GM23338 (cell line): ENCODE data around the gene IGSF10. TPM values are rescaled to one million over a fixed set of nuclear protein-coding genes. Genes with fewer than 3 reads are reported as not detected.

ENCODE experiments used
- CREB1 ChIP-seq: fragments of 250-450 bp; sonication (Bioruptor Pico); IDR thresholded peaks from 2 replicates; pipeline ENCODE4 v1.5.0; 2020; ENCODE audit warnings: low read depth, mild to moderate bottlenecking, moderate library complexity
- ETS1 ChIP-seq: IDR thresholded peaks from 2 replicates; pipeline ENCODE4 v1.6.1; 2016; ENCODE audit warnings: antibody characterized with exemption
- EZH2 ChIP-seq: fragments of 200-600 bp; sonication (generic); IDR thresholded peaks from one replicate; pipeline ENCODE4 v1.8.0; 2017; ENCODE audit warnings: antibody characterized with exemption, mild to moderate bottlenecking, low read depth; ENCODE audit not compliant: unreplicated experiment
- REST ChIP-seq: IDR thresholded peaks from one replicate; pipeline ENCODE4 v1.6.1; 2018; ENCODE audit warnings: antibody characterized with exemption; ENCODE audit not compliant: unreplicated experiment
- polyA plus RNA-seq: library from polyadenylated mRNA; unstranded; fragments of >200 nt; fragmentation: Nextera tagmentation; extraction: Ambion mirVana; gene quantifications from 2 replicates; pipeline ENCODE4 v1.2.1, GENCODE V29; 2016
- total RNA-seq: library from RNA; depleted of rRNA; stranded (reverse); fragments of >200 nt; shearing (Covaris generic); gene quantifications from 2 replicates; pipeline ENCODE4 v1.2.3, GENCODE V29; 2014
- TF ChIP-seq, protein P1 (sequence below): fragments of 250-450 bp; sonication (Bioruptor Pico); IDR thresholded peaks from 2 replicates; pipeline ENCODE4 v1.5.0; 2020; ENCODE audit warnings: mild to moderate bottlenecking, moderate library complexity

The IGSF10 gene
- total and polyA plus RNA-seq, 2 experiments from 2014 or later = 0.50 to 0.94 TPM

- TF ChIP-seq REST = no peak
- no peak for TF ChIP-seq EZH2
- TF ChIP-seq CREB1 = no peak
- TF ChIP-seq ETS1 = no peak
- TF ChIP-seq, protein P1, sequence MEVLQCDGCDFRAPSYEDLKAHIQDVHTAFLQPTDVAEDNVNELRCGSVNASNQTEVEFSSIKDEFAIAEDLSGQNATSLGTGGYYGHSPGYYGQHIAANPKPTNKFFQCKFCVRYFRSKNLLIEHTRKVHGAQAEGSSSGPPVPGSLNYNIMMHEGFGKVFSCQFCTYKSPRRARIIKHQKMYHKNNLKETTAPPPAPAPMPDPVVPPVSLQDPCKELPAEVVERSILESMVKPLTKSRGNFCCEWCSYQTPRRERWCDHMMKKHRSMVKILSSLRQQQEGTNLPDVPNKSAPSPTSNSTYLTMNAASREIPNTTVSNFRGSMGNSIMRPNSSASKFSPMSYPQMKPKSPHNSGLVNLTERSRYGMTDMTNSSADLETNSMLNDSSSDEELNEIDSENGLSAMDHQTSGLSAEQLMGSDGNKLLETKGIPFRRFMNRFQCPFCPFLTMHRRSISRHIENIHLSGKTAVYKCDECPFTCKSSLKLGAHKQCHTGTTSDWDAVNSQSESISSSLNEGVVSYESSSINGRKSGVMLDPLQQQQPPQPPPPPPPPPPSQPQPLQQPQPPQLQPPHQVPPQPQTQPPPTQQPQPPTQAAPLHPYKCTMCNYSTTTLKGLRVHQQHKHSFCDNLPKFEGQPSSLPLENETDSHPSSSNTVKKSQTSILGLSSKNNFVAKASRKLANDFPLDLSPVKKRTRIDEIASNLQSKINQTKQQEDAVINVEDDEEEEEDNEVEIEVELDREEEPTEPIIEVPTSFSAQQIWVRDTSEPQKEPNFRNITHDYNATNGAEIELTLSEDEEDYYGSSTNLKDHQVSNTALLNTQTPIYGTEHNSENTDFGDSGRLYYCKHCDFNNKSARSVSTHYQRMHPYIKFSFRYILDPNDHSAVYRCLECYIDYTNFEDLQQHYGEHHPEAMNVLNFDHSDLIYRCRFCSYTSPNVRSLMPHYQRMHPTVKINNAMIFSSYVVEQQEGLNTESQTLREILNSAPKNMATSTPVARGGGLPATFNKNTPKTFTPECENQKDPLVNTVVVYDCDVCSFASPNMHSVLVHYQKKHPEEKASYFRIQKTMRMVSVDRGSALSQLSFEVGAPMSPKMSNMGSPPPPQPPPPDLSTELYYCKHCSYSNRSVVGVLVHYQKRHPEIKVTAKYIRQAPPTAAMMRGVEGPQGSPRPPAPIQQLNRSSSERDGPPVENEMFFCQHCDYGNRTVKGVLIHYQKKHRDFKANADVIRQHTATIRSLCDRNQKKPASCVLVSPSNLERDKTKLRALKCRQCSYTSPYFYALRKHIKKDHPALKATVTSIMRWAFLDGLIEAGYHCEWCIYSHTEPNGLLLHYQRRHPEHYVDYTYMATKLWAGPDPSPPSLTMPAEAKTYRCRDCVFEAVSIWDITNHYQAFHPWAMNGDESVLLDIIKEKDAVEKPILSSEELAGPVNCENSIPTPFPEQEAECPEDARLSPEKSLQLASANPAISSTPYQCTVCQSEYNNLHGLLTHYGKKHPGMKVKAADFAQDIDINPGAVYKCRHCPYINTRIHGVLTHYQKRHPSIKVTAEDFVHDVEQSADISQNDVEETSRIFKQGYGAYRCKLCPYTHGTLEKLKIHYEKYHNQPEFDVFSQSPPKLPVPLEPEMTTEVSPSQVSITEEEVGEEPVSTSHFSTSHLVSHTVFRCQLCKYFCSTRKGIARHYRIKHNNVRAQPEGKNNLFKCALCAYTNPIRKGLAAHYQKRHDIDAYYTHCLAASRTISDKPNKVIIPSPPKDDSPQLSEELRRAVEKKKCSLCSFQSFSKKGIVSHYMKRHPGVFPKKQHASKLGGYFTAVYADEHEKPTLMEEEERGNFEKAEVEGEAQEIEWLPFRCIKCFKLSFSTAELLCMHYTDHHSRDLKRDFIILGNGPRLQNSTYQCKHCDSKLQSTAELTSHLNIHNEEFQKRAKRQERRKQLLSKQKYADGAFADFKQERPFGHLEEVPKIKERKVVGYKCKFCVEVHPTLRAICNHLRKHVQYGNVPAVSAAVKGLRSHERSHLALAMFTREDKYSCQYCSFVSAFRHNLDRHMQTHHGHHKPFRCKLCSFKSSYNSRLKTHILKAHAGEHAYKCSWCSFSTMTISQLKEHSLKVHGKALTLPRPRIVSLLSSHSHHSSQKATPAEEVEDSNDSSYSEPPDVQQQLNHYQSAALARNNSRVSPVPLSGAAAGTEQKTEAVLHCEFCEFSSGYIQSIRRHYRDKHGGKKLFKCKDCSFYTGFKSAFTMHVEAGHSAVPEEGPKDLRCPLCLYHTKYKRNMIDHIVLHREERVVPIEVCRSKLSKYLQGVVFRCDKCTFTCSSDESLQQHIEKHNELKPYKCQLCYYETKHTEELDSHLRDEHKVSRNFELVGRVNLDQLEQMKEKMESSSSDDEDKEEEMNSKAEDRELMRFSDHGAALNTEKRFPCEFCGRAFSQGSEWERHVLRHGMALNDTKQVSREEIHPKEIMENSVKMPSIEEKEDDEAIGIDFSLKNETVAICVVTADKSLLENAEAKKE (CRISPR knock-in tag) = no peak
Measured at GRCh38 chr3:151459358-151459757, 1.5 kb downstream of the IGSF10 start (continued).
